Activated CD4-positive, CD25-positive, alpha-beta regulatory T cell treated with anti-CD3 and anti-CD28 coated beads, Interleukin-2, amount 50 U/mL, for 72 hours (primary cell): ENCODE data around the gene RAB40C.

Source experiments
- DNase-seq: peaks from one replicate; pipeline ENCODE4 v3.0.0; 2021

Gene RAB40C

GRCh38 chr16:559411-560203 is 30.3 kb upstream of the RAB40C start:
- no peak for DNase-seq

GRCh38 chr16:560204-560700 is 29.6 kb upstream of the RAB40C start, which contains the start of gene PRR35:
Gene PRR35, plus strand, starts transcription at chr16:560394. Its CDS starts 2,901 bp downstream, at chr16:563295.
- no peak for DNase-seq

- no peak for DNase-seq
Observed at GRCh38 chr16:560701-561412, 29.0 kb upstream of the RAB40C start.

- DNase-seq = no peak
Observed at GRCh38 chr16:561413-561794, 28.5 kb upstream of the RAB40C start.

- no peak for DNase-seq
Observed at GRCh38 chr16:561957-562938, 27.6 kb upstream of the RAB40C start.

- DNase-seq = no peak
Observed at GRCh38 chr16:563072-563644, 26.7 kb upstream of the RAB40C start.

GRCh38 chr16:564690-565418 is 25.0 kb upstream of the RAB40C start:
- no peak for DNase-seq

- DNase-seq = no peak
Observed at GRCh38 chr16:565419-566330, 24.2 kb upstream of the RAB40C start.

- peak; percentile 67 for DNase-seq
Observed at GRCh38 chr16:566475-567372, 23.1 kb upstream of the RAB40C start, which contains the start of gene NHLRC4. Gene NHLRC4, plus strand, starts transcription at chr16:567005. Its CDS starts 1,043 bp downstream, at chr16:568048.

- DNase-seq = no peak
Observed at GRCh38 chr16:567373-568256, 22.3 kb upstream of the RAB40C start.

- DNase-seq = no peak
Observed at GRCh38 chr16:568401-569258, 21.2 kb upstream of the RAB40C start.

- peak; percentile 63 for DNase-seq
Observed at GRCh38 chr16:569445-570254, 20.2 kb upstream of the RAB40C start, which contains the start of gene PIGQ. Gene PIGQ, plus strand, starts transcription at chr16:569968. Its CDS starts 4,107 bp downstream, at chr16:574075.

- DNase-seq = no peak
Observed at GRCh38 chr16:572865-573650, 16.8 kb upstream of the RAB40C start.

GRCh38 chr16:574021-574760 is 15.7 kb upstream of the RAB40C start:
- no peak for DNase-seq
